Chondrocyte (in vitro differentiated cells): ENCODE results near the gene ARHGAP22. TPM values are rescaled to one million over a fixed set of nuclear protein-coding genes. Genes with fewer than 3 reads are reported as not detected.

Experiments used
- DNase-seq: peaks from one replicate; pipeline ENCODE4 v3.0.0; 2021; ENCODE audit warnings: mixed read lengths, low spot score
- H3K27ac Mint-ChIP-seq: one replicate; pipeline ENCODE4 v1.8.0; 2021; ENCODE audit warnings: mild to moderate bottlenecking, moderate library complexity, mixed read lengths; ENCODE audit not compliant: unreplicated experiment
- H3K27me3 Mint-ChIP-seq: 2 replicates; pipeline ENCODE4 v1.8.0; 2021; ENCODE audit warnings: low read depth, mixed read lengths
- H3K36me3 Mint-ChIP-seq: 2 replicates; pipeline ENCODE4 v1.8.0; 2021; ENCODE audit warnings: low read depth, mixed read lengths
- H3K4me1 Mint-ChIP-seq: 2 replicates; pipeline ENCODE4 v1.8.0; 2021; ENCODE audit warnings: low read depth, mild to moderate bottlenecking, mixed read lengths
- H3K4me3 Mint-ChIP-seq: one replicate; pipeline ENCODE4 v1.8.0; 2021; ENCODE audit warnings: mild to moderate bottlenecking, moderate library complexity, mixed read lengths; ENCODE audit not compliant: unreplicated experiment
- H3K9me3 Mint-ChIP-seq: 2 replicates; pipeline ENCODE4 v1.8.0; 2021; ENCODE audit warnings: low read depth, mixed read lengths
- total RNA-seq: library from RNA; stranded (reverse); gene quantifications from 3 replicates; pipeline ENCODE4 v1.2.1, GENCODE V29; 2021
- TF ChIP-seq, protein P1 (sequence below): fragments of 200-600 bp; sonication (generic); IDR thresholded peaks from 2 replicates; pipeline ENCODE4 v1.5.0; 2021; ENCODE audit warnings: antibody characterized with exemption, mild to moderate bottlenecking, moderate library complexity

The ARHGAP22 gene
- total RNA-seq, 1 donor from 2014 or later, result 8.8 TPM

DNA sequence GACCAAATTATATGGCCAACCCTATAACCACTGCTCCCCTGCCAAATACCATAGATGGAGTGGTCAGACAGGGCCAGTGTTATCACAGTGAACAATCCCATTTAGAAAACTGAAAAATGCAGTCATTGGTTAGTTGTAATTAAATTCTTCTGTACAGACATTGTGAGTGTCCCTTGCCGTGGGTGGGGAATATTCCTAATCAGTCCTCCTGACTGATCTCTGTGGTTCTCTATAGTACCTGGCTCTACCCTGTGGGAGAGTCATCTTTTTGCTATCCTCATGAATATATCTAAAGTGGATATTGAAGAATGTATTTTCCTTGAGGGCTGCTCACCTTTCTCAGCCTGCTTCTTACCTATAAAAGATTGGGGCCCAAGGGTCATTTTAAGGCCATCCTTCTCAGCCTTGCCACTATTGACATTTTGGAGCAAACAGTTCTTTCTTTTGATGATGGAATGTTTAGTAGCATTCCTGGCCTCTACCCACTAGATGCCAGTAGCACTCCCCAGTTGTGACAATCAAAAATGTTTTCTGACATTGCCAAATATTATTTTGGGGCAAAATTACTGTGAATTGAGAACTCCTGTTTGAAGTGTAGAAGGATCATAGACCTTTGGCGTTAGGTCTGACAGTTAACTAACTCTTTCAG is 188.2 kb downstream of the ARHGAP22 start:
- H3K27ac Mint-ChIP-seq, result no peak overlapping the region
- peaks cover 26% of the 10 kb centered on the region for H3K4me1 Mint-ChIP-seq
- no peak for DNase-seq
- peaks cover 15% of the 10 kb centered on the region for H3K36me3 Mint-ChIP-seq
- TF ChIP-seq, protein P1, sequence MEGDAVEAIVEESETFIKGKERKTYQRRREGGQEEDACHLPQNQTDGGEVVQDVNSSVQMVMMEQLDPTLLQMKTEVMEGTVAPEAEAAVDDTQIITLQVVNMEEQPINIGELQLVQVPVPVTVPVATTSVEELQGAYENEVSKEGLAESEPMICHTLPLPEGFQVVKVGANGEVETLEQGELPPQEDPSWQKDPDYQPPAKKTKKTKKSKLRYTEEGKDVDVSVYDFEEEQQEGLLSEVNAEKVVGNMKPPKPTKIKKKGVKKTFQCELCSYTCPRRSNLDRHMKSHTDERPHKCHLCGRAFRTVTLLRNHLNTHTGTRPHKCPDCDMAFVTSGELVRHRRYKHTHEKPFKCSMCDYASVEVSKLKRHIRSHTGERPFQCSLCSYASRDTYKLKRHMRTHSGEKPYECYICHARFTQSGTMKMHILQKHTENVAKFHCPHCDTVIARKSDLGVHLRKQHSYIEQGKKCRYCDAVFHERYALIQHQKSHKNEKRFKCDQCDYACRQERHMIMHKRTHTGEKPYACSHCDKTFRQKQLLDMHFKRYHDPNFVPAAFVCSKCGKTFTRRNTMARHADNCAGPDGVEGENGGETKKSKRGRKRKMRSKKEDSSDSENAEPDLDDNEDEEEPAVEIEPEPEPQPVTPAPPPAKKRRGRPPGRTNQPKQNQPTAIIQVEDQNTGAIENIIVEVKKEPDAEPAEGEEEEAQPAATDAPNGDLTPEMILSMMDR, result peak; percentile 39
- H3K9me3 Mint-ChIP-seq, result peaks cover 14% of the 10 kb centered on the region
- no peak overlapping the region for H3K4me3 Mint-ChIP-seq
- H3K27me3 Mint-ChIP-seq, result no peaks in the 10 kb centered on the region

- H3K4me3 Mint-ChIP-seq, result no peak overlapping the region
- TF ChIP-seq, protein P1, result no peak
- peaks cover 17% of the 10 kb centered on the region for H3K4me1 Mint-ChIP-seq
- no peak overlapping the region for H3K27ac Mint-ChIP-seq
- peaks cover 26% of the 10 kb centered on the region for H3K36me3 Mint-ChIP-seq
- no peak for DNase-seq
- H3K9me3 Mint-ChIP-seq, result peaks cover 14% of the 10 kb centered on the region
- H3K27me3 Mint-ChIP-seq, result no peaks in the 10 kb centered on the region
Measured at GRCh38 chr10:48414778-48415177, 190.1 kb downstream of the ARHGAP22 start.

DNA sequence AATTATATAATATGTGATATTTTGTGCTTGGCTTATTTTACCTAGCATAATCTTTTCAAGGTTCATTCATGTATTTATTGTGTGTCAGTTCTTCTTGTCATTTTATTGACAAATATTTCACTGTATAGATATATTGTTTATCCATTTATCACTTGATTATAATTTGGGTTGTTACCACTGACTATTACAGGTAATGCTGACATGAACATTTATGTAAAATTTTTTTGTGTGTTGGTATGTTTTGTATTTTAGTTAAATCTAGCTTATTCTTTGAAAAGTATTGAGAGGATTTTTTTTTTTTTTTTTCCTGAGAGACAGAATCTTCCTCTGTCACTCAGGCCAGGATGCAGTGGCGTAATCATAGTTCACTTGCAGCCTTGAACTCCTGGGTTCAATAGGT is 190.7 kb downstream of the ARHGAP22 start:
- TF ChIP-seq, protein P1, result no peak
- H3K4me3 Mint-ChIP-seq, result no peak overlapping the region
- H3K9me3 Mint-ChIP-seq, result peaks cover 14% of the 10 kb centered on the region
- H3K36me3 Mint-ChIP-seq, result peaks cover 26% of the 10 kb centered on the region
- peaks cover 17% of the 10 kb centered on the region for H3K4me1 Mint-ChIP-seq
- no peak for DNase-seq
- H3K27me3 Mint-ChIP-seq, result no peaks in the 10 kb centered on the region
- H3K27ac Mint-ChIP-seq, result no peak overlapping the region

DNA sequence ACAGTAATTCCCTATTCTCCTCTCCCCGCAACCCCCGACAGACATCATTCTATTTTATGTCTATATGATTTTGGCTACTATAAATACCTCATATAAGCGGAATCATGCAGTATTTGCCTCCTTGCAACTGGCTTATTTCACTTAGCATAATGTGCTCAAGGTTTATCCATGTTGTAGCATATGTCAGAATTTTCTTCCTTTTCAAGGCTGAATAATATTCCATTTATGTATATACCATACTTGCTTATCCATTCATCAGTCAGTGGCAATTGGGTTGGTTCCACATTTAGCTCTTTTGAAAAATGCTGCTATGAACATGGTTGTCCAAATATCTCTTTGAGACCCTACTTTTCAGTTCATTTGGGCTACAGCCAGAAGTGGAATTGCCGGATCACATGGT is 191.9 kb downstream of the ARHGAP22 start:
- TF ChIP-seq, protein P1, result no peak
- no peak for DNase-seq
- Mint-ChIP-seq H3K36me3 (peaks cover 26% of the 10 kb centered on the region), H3K9me3 (peaks cover 14% of the 10 kb centered on the region), H3K4me1 (peaks cover 14% of the 10 kb centered on the region), H3K4me3 (no peak overlapping the region), H3K27me3 (no peaks in the 10 kb centered on the region), H3K27ac (no peak overlapping the region)

- H3K4me3 Mint-ChIP-seq, result no peak overlapping the region
- H3K27ac Mint-ChIP-seq, result no peak overlapping the region
- H3K4me1 Mint-ChIP-seq, result peaks cover 14% of the 10 kb centered on the region
- peaks cover 26% of the 10 kb centered on the region for H3K36me3 Mint-ChIP-seq
- TF ChIP-seq, protein P1, result no peak
- H3K27me3 Mint-ChIP-seq, result no peaks in the 10 kb centered on the region
- peaks cover 14% of the 10 kb centered on the region for H3K9me3 Mint-ChIP-seq
- no peak for DNase-seq
Measured at GRCh38 chr10:48412081-48412480, 192.8 kb downstream of the ARHGAP22 start.
